ENCODE measurements around the gene MEA1.

MEA1 gene

GRCh38 chr6:43006251-43006650 is 7.5 kb downstream of the MEA1 start:
- no peak for TF ChIP-seq TAF1 (IDR thresholded peaks at IDR 0.05; ENCODE audit: low read depth)
- TF ChIP-seq CREB1 (IDR thresholded peaks at IDR 0.05; ENCODE audit: low read depth) = no peak
- no peak for TF ChIP-seq EP300 (IDR thresholded peaks at IDR 0.05; ENCODE audit: borderline replicate concordance)
- TF ChIP-seq FOXM1 (IDR thresholded peaks at IDR 0.05; ENCODE audit: borderline replicate concordance, low read depth) = no peak
- TF ChIP-seq MAX (IDR thresholded peaks at IDR 0.05) = no peak
- TF ChIP-seq RAD21 (IDR thresholded peaks at IDR 0.05; ENCODE audit: low read depth) = no peak
- no peak for TF ChIP-seq NFIC (IDR thresholded peaks at IDR 0.05)
- no peak for TF ChIP-seq EGR1 (IDR thresholded peaks at IDR 0.05)
- no peak for TF ChIP-seq ZBTB7A (IDR thresholded peaks at IDR 0.05; ENCODE audit: low read depth)

GRCh38 chr6:43005844-43006243 is 7.9 kb downstream of the MEA1 start:
- no peak for TF ChIP-seq EGR1 (IDR thresholded peaks at IDR 0.05)
- no peak for TF ChIP-seq YY1 (IDR thresholded peaks at IDR 0.05; ENCODE audit: low read depth)
- no peak for TF ChIP-seq EP300 (IDR thresholded peaks at IDR 0.05; ENCODE audit: borderline replicate concordance)
- TF ChIP-seq USF1 (IDR thresholded peaks at IDR 0.05) = no peak
- TF ChIP-seq TCF12 (IDR thresholded peaks at IDR 0.05; ENCODE audit: low read depth) = no peak
- TF ChIP-seq ZBTB7A (IDR thresholded peaks at IDR 0.05; ENCODE audit: low read depth) = no peak
- TF ChIP-seq NFIC (IDR thresholded peaks at IDR 0.05) = no peak
- TF ChIP-seq CREB1 (IDR thresholded peaks at IDR 0.05; ENCODE audit: low read depth) = no peak
- TF ChIP-seq RAD21 (IDR thresholded peaks at IDR 0.05; ENCODE audit: low read depth) = no peak
- no peak for TF ChIP-seq REST (IDR thresholded peaks at IDR 0.05; ENCODE audit: low read depth)
- no peak for TF ChIP-seq TEAD4 (IDR thresholded peaks at IDR 0.05)
- TF ChIP-seq MAX (IDR thresholded peaks at IDR 0.05) = no peak
- TF ChIP-seq TAF1 (IDR thresholded peaks at IDR 0.05; ENCODE audit: low read depth) = no peak
- no peak for TF ChIP-seq FOXM1 (IDR thresholded peaks at IDR 0.05; ENCODE audit: borderline replicate concordance, low read depth)
- no peak for TF ChIP-seq CEBPB (IDR thresholded peaks at IDR 0.05)

- TF ChIP-seq CREB1 (IDR thresholded peaks at IDR 0.05; ENCODE audit: low read depth) (no peak), FOXM1 (IDR thresholded peaks at IDR 0.05; ENCODE audit: borderline replicate concordance, low read depth) (no peak), NFIC (IDR thresholded peaks at IDR 0.05) (no peak)
Observed at GRCh38 chr6:43001843-43002242, 11.9 kb downstream of the MEA1 start.

GRCh38 chr6:42996513-42996912 is 17.2 kb downstream of the MEA1 start:
- TF ChIP-seq MAX (IDR thresholded peaks at IDR 0.05) (no peak), TAF1 (IDR thresholded peaks at IDR 0.05; ENCODE audit: low read depth) (no peak)

- TF ChIP-seq RAD21 (IDR thresholded peaks at IDR 0.05; ENCODE audit: low read depth) (no peak), CEBPB (IDR thresholded peaks at IDR 0.05) (no peak), MAX (IDR thresholded peaks at IDR 0.05) (no peak), TCF12 (IDR thresholded peaks at IDR 0.05; ENCODE audit: low read depth) (no peak), NFIC (IDR thresholded peaks at IDR 0.05) (no peak), EGR1 (IDR thresholded peaks at IDR 0.05) (no peak), REST (IDR thresholded peaks at IDR 0.05; ENCODE audit: low read depth) (no peak), ZBTB7A (IDR thresholded peaks at IDR 0.05; ENCODE audit: low read depth) (no peak), TEAD4 (IDR thresholded peaks at IDR 0.05) (no peak), FOXM1 (IDR thresholded peaks at IDR 0.05; ENCODE audit: borderline replicate concordance, low read depth) (no peak), EP300 (IDR thresholded peaks at IDR 0.05; ENCODE audit: borderline replicate concordance) (no peak), USF1 (IDR thresholded peaks at IDR 0.05) (no peak), YY1 (IDR thresholded peaks at IDR 0.05; ENCODE audit: low read depth) (no peak), CREB1 (IDR thresholded peaks at IDR 0.05; ENCODE audit: low read depth) (no peak), TAF1 (IDR thresholded peaks at IDR 0.05; ENCODE audit: low read depth) (no peak)
Observed at GRCh38 chr6:42993445-42993844, 20.3 kb downstream of the MEA1 start.

- TF ChIP-seq TAF1 (IDR thresholded peaks at IDR 0.05; ENCODE audit: low read depth) = no peak
- TF ChIP-seq CREB1 (IDR thresholded peaks at IDR 0.05; ENCODE audit: low read depth) = no peak
- TF ChIP-seq EP300 (IDR thresholded peaks at IDR 0.05; ENCODE audit: borderline replicate concordance) = no peak
- no peak for TF ChIP-seq MAX (IDR thresholded peaks at IDR 0.05)
- TF ChIP-seq ZBTB7A (IDR thresholded peaks at IDR 0.05; ENCODE audit: low read depth) = no peak
- TF ChIP-seq TCF12 (IDR thresholded peaks at IDR 0.05; ENCODE audit: low read depth) = no peak
- TF ChIP-seq FOXM1 (IDR thresholded peaks at IDR 0.05; ENCODE audit: borderline replicate concordance, low read depth) = no peak
- no peak for TF ChIP-seq NFIC (IDR thresholded peaks at IDR 0.05)
- no peak for TF ChIP-seq YY1 (IDR thresholded peaks at IDR 0.05; ENCODE audit: low read depth)
- no peak for TF ChIP-seq USF1 (IDR thresholded peaks at IDR 0.05)
- no peak for TF ChIP-seq RAD21 (IDR thresholded peaks at IDR 0.05; ENCODE audit: low read depth)
- TF ChIP-seq CEBPB (IDR thresholded peaks at IDR 0.05) = no peak
- no peak for TF ChIP-seq EGR1 (IDR thresholded peaks at IDR 0.05)
- no peak for TF ChIP-seq TEAD4 (IDR thresholded peaks at IDR 0.05)
- no peak for TF ChIP-seq REST (IDR thresholded peaks at IDR 0.05; ENCODE audit: low read depth)
Observed at GRCh38 chr6:42989923-42990322, 23.8 kb downstream of the MEA1 start.

Measured in Ishikawa (cell line).